Stimulated activated CD4-positive, alpha-beta T cell treated with anti-CD3 and anti-CD28 coated beads, Interleukin-4, amount 100 ng/mL, for 4 hours (primary cell): Measurements from ENCODE around the gene PAEP.

ENCODE experiments used
- DNase-seq, 2 experiments: peaks; one replicate each; pipeline ENCODE4 v3.0.0-alpha.2; 2020

The PAEP gene

DNA sequence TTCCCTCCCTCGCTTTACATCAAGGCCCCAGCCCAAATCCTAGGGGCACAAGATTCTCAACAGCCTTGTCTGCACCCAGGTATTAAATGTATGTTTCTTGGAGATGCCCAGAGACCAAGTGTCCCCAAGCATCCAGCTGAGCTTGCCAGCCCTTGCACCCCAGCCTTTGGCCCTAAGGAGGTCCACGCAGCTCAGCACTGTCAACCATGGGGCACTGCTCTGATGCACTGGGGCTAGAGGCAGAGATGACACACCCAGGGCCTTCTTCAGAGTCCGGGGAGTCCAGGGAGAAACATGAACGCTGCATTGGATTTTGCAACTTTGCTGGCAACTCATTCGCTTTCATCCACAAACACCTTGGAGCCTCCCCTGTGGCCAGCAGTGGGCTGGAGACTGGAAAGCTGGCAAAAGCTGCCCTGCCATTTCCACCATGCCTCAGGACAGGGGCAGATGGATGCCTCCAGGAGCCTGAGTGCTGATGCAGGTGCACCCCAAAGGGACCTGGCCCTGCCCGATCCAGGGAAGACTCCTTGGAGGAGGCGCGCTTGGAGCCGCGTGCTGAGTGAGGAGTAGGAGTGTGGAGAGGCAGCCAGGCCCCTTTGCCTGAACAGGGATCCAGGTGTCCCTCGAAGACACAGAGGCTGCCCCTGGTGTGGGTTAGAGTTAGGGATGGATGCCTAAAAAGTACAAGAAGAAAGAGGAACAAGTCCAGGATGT is 19.3 kb downstream of the PAEP start:
- DNase-seq: no peak

DNA sequence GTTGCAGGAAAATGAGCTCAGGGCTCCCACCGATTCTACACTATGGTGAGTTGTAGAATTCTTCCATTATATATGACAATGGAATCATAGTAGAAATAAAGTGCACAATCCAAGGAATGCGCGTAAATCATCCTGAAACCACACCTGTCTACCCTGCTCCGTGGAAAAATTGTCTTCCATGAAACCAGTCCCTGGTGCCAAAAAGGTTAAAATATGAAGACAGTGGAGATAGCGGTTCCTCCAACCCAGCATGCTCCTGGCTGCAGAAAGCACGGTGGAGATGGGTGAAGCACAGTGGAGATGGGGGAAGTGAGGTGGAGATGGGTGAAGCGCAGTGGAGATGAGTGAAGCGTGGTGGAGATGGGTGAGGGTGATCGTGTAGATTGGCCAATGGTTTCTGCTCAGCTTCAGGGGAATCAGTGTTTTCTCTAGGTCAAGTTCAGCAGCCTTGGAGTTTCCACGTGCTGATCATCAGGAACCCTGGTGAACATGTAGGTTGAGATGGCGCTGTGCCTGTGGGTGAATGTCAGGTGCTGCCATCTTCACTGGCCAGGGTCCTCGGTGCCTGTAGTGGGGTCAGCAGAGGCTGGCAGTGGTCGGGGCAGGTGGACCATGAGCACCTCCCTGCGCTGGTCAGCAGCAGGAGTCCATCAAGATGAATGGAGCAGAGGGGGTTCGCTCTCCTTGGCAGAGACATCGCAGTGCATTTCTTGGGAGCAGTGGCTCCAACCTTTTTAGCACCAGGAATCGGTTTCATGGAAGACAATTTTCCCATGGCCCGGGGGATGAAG is 20.3 kb downstream of the PAEP start:
- DNase-seq: no peak

DNA sequence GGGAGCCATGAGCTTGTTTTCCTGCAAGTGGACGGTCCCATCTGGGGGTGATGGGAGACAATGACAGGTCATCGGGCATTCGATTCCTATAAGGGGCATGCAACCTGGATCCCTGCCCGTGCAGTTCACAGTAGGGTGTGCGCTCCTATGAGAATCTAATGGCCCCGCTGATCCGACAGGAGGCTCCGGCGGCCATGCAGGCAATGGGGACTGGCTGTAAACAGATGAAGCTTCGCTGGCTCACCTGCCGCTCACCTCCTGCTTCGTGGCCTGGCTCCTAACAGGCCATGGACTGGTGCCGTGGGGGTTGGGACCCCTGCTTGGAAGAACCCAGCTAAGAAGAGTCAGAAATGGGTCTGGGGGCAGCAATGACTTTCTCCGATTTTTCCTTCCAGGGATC is 21.0 kb downstream of the PAEP start:
- no peak for DNase-seq

DNA sequence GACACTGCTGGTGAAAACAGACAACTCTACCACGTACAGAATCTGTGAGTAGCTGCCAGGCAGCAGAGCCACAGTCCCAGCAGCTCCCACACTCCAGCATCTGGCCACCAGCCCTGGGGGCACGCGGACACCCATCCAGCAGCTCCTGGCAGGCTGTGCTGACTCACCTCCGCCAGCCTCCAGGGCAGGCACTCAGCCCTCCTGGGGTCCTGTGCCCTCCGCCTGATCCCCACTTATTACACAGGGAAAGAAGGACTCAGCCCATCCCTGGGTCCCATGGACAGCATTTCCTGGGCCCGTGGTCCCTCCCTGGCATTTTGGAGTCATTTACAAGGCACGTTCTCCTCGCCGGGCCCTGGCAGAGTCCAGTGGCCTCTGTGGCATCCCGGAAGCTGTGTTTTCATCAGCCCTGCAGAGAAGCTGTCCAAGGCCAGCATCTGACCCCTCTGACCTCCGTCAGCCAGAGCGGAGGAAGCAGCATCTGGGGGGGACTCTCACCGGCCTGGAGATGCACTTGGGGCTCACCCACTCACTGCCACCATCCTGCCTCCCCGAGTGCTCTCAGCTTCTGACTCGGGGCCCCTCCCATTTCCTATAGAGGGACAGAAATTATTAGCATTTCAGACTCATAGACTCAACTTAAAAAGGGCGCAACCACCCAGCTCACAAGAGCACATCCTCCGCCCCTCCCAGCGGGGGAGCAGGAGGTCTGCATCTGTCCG is 21.6 kb downstream of the PAEP start:
- DNase-seq: no peak

DNA sequence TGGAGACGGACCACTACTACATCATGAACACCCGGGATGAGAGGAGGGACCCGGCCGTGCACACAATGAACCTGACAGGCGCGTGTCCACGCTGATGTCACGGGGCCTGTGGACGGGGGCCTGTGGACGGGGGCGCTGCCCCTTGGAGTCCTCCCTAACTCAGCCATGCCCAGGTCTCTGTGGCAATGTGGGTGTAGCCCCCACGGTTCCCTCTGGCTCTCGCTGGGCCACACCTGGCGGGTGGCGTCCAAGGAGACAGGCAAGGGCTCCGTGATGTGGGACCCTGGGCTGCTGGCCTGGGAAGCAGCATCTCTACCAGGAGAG is 22.1 kb downstream of the PAEP start:
- no peak for DNase-seq

DNA sequence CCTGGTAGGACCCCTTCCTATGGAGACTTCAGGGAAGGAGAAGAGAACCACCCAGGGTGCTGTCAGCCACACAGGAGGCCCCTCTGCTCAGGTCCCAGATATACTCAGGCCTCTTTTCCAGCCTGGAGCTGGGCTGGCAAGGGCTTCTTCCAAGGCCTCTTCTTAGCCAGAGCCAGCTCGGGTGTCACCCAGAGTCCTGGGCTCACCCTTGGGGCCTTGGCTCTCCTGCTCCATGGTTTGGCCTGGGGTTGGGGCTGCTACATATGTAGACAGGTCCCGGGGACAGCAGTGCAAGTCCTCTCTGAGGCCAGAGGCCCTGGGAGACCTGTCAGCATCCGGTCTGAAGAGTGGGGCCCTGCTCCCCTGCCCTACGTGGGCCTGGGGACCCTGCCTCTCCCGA is 22.8 kb downstream of the PAEP start:
- DNase-seq: no peak

DNA sequence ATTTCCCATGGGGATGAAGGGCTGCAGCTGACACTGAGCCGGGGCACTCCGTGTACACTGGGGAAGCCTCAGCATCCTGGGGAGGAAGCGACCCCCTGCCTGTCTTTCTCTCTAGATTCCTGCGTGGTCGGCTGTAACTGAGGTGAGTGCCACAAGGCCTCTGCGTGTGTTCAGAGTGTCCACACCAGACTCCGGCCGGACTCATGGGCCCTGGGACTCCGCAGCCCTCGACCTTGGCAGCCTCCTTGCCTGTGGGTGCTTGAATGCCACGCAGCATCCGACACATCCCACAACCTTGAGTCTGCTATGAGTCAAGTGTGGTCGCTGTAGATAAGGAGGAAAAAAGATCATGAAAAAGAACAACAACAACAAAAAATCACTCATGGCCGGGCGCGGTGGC is 23.4 kb downstream of the PAEP start:
- DNase-seq: no peak

DNA sequence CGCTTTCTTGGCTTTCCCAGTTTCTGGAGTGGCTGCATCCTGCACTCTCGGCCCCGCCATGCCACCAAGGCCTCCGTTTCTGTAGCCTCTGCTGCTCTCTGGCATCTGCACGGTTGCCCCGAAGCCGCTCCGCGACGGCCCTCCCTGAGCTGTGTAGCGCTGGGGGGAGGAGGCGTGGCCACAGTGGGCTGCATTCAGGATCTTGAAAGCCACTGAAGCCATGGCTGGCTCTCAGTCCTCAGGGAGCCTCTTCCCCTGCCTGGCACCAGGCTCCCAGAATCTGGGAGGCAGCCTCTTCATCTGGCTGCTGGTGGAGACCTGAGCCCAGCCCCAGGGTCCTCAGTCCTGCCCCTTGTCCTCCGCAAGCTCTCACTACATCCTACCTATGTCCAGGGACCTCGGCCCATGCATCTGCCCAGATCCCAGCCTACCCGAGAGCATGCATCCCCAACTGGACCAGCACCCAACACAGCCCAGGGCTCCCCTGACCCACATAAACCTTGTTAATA is 25.1 kb downstream of the PAEP start:
- DNase-seq: no peak

DNA sequence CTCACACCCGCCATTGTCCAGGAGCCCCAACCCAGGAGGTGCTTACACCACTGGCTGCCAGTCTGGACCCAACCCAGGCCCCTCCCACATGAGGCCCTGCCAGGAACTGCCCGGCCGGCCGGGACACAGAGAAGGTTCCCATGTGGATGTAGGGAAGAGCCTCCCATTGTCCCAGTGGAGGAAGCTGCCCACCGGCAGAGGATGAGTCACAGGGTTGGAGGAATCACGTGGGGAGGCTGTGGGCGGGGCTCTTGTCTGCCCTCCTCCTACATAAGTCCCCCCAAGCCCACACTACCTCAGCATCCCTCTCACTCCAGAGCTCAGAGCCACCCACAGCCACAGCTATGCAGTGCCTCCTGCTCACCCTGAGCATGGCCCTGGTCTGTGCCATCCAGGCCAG is 26.1 kb downstream of the PAEP start:
- no peak for DNase-seq

DNA sequence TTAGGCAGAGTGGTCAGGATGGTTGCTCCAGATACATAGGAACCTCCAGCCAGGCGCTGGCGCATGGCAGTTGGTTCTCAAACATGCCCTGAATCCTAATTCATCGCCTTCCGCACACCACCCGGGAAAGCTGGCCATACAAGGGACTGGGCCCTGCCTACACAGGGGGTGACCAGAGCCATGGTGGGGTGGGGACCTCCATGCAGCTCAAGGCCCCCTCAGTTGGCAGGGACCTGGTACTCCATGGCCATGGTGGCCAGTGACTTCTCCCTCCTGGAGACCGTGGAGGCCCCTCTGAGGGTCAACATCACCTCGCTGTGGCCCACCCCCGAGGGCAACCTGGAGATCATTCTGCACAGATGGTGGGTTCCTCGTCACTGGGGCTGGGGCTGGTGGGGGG is 26.8 kb downstream of the PAEP start:
- no peak for DNase-seq

DNA sequence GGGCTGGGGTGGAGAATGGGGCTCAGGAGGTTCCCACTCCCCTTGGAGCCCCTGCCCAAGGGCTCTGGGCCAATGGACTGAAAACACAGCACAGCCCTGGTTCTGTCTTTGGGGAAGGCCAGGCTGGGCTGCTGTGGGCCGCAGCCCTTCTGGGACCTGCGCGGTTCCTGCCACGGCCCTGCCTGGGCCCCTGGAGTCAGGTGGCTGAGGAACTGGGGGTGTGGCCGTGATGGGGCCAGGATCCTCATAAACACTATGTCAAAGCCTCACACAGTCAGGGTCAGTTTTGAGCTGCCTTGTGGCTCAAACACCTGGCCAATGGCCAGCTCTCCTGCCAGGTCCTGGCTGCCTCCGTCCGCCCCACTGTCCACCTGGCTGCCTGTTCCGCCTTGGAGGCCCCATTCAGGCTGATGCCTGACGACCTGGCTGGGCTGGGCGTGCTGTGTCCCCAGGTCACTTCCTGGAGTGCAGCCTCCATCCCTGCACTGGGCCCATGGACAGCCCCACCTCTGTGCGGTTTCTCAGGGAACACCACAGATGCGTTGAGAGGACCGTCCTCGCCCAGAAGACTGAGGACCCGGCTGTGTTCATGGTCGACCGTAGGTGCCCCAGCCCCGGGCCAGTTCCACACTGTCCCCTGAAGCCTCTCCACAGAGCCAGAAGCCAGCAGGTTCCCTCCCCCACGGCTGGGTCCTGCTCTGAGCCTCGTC is 27.5 kb downstream of the PAEP start:
- DNase-seq: no peak

DNA sequence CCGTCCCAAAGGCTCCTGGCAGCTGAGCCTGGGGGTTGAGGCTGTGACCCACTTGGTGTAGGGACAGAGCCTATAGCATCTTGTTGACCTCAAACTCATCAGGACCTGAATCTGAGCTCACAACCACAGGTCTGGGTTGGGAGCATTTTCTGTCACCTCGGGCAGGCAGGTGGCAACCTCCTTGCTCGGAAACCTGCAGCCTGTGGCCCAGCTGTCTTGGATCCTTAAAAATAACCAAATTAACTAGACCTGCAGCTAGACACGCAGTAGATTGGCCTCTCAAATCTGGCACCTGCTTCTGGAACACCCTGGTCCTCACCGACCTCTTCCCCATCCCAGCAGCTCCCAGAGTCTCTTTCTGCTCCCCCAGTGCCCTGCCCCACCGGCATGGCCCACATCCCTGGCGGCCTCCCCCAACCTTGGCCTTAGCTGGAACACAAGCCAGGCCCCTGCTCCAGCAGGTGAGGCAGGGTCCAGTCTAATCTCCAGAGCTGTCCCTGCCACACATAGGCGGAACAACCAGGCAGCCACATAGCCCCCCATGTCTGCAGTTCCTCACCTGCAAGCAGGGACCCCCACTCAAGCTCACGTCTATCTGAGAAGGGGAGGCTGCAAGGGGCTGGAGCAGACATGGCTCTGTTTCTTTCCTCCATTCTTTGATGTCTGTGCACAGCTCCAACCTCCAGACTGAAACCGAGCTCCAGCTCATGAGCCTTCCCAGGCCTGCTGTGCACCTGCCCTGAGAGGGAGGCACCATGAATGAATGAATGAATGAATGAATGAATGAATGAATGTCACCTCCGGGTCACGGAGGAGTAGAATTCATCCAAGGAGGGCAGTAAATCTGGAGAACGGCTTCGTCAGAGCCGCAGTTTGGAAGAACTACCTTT is 28.3 kb downstream of the PAEP start:
- DNase-seq: no peak

DNA sequence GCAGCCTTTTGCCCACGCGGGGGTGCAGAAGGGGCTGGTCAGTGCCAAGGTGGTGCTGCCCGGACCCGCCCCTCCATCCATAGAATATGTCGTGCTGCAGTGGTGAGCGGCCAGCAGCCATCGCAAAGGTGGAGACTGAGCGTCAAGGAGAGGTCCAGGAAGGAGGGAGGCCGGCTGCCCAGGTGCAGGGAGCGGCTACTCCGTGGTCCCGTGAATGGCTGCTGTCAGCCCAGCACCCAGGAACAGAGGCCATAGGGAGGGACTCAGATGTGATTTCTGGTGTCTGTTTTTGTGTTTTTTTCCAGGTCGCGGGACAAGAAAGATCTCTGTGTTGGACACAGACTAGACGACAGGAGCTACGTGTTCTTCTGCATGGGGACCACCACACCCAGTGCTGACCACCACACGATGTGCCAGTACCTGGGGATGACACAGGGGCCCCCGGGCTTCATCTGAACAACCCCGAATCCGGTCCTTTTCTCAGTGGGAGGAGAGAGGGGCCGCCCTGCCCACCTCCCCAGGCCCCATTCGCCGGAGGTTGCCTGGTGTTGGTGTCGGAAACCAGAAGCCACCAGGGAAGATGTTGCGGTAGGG is 29.0 kb downstream of the PAEP start:
- no peak for DNase-seq

DNA sequence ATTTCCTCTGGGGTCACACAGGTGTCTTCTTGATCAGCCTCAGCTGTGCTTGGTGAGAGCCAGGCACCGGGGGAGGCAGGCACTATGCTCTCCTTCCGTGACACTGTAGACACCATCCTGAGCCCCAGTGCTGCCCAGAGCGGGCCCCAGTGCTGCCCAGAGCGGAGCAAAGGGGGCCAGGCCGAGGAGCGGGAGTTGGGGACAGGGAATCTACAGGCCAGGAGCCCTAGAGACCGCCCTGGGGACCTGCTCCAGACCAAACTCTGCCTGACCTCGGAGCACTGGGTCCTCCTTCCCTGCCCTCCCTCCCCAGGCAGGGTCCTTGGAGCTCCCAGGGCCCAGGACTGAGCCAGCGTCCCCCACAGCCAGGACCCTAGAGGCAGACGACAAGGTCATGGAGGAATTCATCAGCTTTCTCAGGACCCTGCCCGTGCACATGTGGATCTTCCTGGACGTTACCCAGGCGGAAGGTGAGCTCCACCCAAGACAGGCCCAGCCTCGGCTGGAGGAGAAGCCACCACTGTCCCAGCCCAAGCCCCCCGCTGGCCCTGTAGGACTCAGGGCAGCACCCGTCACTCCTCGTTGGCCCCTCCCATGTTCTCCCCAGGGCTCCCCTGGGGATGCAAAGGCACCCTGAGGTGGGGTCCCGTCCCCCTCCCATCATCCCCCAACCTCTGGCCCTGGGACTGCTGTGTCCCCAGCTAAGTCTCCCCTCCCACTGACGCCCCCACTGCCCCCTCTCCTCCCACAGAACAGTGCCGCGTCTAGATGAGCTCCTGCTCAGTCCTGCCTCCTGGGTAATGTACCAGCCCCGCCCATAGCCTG is 30.2 kb downstream of the PAEP start:
- no peak for DNase-seq

DNA sequence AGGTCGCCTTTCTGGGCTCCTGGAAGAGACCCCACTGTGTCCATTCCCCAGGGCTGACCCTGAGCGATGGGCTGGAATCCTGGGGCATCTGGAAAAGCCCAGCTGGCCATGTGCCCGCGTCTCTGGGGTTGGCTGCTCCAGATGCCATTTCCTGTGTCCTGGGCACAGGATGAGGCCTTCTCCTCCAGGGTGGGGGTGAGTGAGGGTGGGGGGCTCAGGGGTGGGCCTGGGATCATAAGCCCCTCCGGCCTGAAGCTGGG is 30.7 kb downstream of the PAEP start:
- DNase-seq: no peak

DNA sequence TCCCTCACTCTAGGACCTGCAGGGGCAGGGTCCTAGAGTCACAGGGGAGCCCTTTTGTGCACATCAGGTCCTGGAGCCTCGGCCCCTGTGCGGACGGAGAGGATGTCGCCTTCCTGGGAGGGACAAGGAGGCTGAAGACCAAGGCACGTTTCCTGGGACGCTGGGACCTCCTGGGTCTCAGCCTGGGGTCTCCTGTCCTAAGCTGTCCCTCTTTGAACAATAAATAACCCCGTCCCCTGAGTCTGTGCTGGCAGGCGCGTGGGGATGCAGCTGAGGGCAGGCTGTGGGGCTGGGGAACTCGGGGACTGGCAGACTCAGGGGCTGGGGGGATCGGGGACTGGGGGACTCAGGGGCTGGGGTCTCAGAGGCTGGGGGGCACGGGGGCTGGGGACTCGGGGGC is 31.1 kb downstream of the PAEP start:
- no peak for DNase-seq

DNA sequence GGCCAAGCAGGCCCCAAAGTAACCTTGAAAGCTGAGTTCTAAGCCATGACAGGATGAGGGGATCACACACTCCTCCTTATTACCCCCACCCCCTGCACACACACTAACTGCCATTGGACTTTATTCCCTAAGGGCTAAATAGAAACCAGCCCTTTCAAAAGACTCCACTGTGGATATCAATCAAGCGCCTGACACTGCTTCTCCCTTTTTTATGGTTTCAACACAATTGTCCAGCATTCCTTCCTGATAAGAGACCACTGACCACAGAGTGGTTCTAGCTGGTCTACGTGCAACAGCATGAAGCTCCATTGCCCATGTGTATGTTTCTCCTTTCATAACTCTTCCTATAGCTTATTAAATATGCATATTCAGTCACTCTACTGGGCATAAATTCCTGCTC is 34.7 kb downstream of the PAEP start:
- no peak for DNase-seq

DNA sequence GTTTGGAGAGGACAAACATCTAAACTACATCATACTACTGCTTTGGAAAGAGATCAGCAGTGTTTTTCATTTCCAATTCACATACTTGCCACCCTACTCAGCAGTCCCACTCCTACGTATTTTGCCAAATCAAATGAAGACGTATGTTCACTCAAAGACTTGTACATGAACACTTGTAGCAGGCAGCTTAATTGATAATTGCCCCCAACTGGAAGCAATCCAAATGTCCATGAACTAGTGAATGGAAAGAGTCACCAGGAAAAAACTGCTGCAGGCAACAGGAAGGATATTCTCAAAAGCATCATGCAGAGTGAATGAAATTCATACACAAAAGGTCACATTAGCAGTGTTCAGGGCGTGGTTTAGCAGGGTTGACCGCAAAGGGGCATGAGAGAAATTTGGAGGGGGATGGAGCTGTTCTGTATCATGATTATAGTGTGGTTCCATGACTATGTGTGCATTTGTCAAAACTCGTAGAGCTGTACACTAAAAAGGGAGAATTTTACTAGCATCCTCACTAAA is 38.8 kb downstream of the PAEP start:
- DNase-seq: no peak

DNA sequence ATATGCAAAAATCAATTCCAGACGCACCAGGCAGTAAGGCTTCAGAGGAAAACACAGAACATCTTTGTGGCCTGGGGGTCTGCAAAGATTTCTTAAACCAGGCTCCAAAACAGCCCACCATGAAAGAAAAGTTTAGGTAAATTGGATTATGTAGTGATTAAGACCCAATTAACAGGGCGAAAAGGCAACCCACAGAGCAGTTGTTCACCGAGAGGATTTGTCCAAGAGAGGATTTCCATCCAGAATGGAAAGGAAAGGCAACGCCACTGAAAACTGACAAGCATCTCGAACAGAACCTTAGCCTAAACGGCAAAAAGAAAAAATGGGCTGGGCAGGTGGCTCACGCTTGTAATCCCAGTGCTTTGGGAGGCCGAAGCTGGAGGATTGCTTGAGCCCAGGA is 40.4 kb downstream of the PAEP start:
- no peak for DNase-seq

DNA sequence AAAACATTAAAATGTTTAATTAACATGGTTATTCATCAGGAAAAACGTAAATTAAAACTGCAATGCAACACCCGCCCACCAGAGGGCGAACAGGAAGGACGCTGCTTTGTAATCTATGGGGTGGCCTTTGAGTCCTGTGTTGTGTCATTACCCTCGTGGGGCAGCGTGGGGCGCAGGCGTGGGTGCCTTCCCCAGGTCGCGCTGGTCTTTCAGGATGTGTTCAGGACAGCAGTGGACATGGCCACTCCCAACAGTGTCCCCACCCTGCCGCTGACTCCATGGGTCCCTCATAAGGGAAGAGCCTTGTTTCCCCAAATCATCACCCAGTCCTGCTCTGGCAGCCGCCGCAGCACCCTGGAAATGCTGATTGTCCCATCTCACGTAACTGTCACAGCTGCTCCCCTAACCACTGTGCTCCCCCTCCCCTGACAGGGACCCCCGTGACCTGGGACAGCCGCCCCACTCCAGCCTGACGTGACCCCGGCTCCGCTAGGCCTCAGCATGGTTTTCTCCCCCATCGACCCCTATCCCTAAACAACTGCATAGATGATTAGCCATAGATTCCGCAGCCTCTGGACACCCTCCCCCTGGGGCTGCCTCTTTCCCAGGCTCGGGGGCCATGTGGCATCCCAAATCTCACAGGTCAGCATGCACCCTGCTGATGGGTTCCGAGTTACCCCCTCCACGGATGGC is 41.4 kb downstream of the PAEP start:
- peak; percentile 21 to 54 for DNase-seq
